Neural progenitor cell (in vitro differentiated cells): ENCODE results near the gene GCKR. TPM values are rescaled to one million over a fixed set of nuclear protein-coding genes. Genes with fewer than 3 reads are reported as not detected.
A peak's percentile ranks its signal among the peaks of the same experiment; 100 is the strongest.

Experiments used
- DNase-seq: peaks from one replicate; pipeline ENCODE4 v3.0.0-alpha.2; 2016; ENCODE audit warnings: low spot score
- H2AFZ ChIP-seq: fragments of 200-600 bp; sonication (generic); replicated peaks from 2 replicates; pipeline ENCODE4 v1.6.1; 2016; ENCODE audit warnings: antibody characterized with exemption
- H3F3A ChIP-seq: fragments of 200-600 bp; sonication (generic); 2 replicates; pipeline ENCODE4 v1.6.1; 2016; ENCODE audit warnings: antibody characterized with exemption, low read depth
- H3K27ac ChIP-seq: fragments of 200-600 bp; sonication (generic); 2 replicates; pipeline ENCODE4 v1.5.1; 2016; ENCODE audit warnings: mild to moderate bottlenecking
- H3K27me3 ChIP-seq: fragments of 200-600 bp; sonication (generic); 2 replicates; pipeline ENCODE4 v1.6.1; 2016; ENCODE audit warnings: mild to moderate bottlenecking, moderate library complexity
- H3K36me3 ChIP-seq: fragments of 200-600 bp; sonication (generic); 2 replicates; pipeline ENCODE4 v1.5.1; 2016
- H3K4me1 ChIP-seq: fragments of 200-600 bp; sonication (generic); 2 replicates; pipeline ENCODE4 v1.6.1; 2016; ENCODE audit warnings: mixed run types
- H3K4me2 ChIP-seq: fragments of 200-600 bp; sonication (generic); 2 replicates; pipeline ENCODE4 v1.6.1; 2016
- H3K4me3 ChIP-seq: fragments of 200-600 bp; sonication (generic); 2 replicates; pipeline ENCODE4 v1.5.1; 2016
- H3K79me2 ChIP-seq: fragments of 200-600 bp; sonication (generic); 2 replicates; pipeline ENCODE4 v1.6.1; 2016; ENCODE audit warnings: low read depth
- H3K9ac ChIP-seq: fragments of 200-600 bp; sonication (generic); 2 replicates; pipeline ENCODE4 v1.6.1; 2016
- H3K9me3 ChIP-seq: fragments of 200-600 bp; sonication (generic); 2 replicates; pipeline ENCODE4 v1.5.1; 2016; ENCODE audit warnings: low read depth
- H4K20me1 ChIP-seq: fragments of 200-600 bp; sonication (generic); 2 replicates; pipeline ENCODE4 v1.6.1; 2016; ENCODE audit warnings: low read depth
- H3K27ac Mint-ChIP-seq: 3 replicates; pipeline ENCODE4 v1.8.0; 2021; ENCODE audit warnings: mixed read lengths
- H3K27me3 Mint-ChIP-seq: 2 replicates; pipeline ENCODE4 v1.8.0; 2022; ENCODE audit warnings: low read depth, mild to moderate bottlenecking, inconsistent platforms, moderate library complexity, mixed read lengths; ENCODE audit not compliant: insufficient read depth
- H3K36me3 Mint-ChIP-seq: 3 replicates; pipeline ENCODE4 v1.8.0; 2021; ENCODE audit warnings: mixed read lengths
- H3K4me1 Mint-ChIP-seq: 3 replicates; pipeline ENCODE4 v1.8.0; 2021; ENCODE audit warnings: mixed read lengths
- H3K4me3 Mint-ChIP-seq: 3 replicates; pipeline ENCODE4 v1.8.0; 2021; ENCODE audit warnings: mild to moderate bottlenecking, moderate library complexity, mixed read lengths
- H3K9me3 Mint-ChIP-seq: 3 replicates; pipeline ENCODE4 v1.8.0; 2020; ENCODE audit warnings: mixed read lengths
- EZH2 ChIP-seq: fragments of 200-600 bp; sonication (generic); IDR thresholded peaks from 2 replicates; pipeline ENCODE4 v1.6.1; 2017; ENCODE audit warnings: antibody characterized with exemption, mild to moderate bottlenecking, moderate library complexity
- EZH2phosphoT487 ChIP-seq: fragments of 200-600 bp; sonication (generic); IDR thresholded peaks from 2 replicates; pipeline ENCODE4 v1.6.1; 2017; ENCODE audit warnings: antibody characterized with exemption
- total RNA-seq: library from RNA; depleted of rRNA; stranded (reverse); fragments of >200 nt; gene quantifications from 2 replicates; pipeline ENCODE4 v1.2.3, GENCODE V29; 2015; ENCODE audit warnings: low replicate concordance
- TF ChIP-seq, protein P1 (sequence below): fragments of 200-600 bp; sonication (generic); IDR thresholded peaks from 2 replicates; pipeline ENCODE4 v1.5.1; 2017; ENCODE audit warnings: antibody characterized with exemption, mild to moderate bottlenecking

Gene GCKR
- total RNA-seq, 1 donor from 2014 or later = not detected

DNA sequence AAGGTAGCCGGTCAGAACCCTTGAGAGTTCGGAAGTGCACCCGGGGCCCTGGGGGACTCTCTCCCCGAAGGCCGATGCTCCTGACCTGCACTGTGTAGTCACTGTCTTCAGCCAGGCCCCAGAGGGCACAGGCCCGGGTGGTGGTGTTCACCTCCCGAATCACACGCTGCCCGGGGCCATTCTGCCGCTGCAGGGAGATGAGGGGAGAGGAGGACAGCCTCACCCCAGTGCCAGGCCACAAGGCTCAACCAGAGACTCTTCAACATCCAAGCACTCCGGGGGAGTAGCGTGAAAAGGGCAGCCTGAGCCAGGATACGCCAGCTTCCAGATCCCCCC lies 2.7 kb upstream of the GCKR start:
- no peak overlapping the region for H3K27ac ChIP-seq
- peak overlapping the region; percentile 95 for H3K4me3 ChIP-seq
- peaks cover 11% of the 10 kb centered on the region for H3F3A ChIP-seq
- no peak for DNase-seq
- H3K4me2 ChIP-seq = peak overlapping the region; percentile 96
- H3K36me3 Mint-ChIP-seq = peaks cover 6% of the 10 kb centered on the region
- H3K79me2 ChIP-seq = no peaks in the 10 kb centered on the region
- H3K9ac ChIP-seq = no peak overlapping the region
- TF ChIP-seq, protein P1, sequence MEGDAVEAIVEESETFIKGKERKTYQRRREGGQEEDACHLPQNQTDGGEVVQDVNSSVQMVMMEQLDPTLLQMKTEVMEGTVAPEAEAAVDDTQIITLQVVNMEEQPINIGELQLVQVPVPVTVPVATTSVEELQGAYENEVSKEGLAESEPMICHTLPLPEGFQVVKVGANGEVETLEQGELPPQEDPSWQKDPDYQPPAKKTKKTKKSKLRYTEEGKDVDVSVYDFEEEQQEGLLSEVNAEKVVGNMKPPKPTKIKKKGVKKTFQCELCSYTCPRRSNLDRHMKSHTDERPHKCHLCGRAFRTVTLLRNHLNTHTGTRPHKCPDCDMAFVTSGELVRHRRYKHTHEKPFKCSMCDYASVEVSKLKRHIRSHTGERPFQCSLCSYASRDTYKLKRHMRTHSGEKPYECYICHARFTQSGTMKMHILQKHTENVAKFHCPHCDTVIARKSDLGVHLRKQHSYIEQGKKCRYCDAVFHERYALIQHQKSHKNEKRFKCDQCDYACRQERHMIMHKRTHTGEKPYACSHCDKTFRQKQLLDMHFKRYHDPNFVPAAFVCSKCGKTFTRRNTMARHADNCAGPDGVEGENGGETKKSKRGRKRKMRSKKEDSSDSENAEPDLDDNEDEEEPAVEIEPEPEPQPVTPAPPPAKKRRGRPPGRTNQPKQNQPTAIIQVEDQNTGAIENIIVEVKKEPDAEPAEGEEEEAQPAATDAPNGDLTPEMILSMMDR = no peak
- TF ChIP-seq EZH2phosphoT487 (no peak), EZH2 (no peak)
- H3K4me3 Mint-ChIP-seq = peak overlapping the region; percentile 83
- no peaks in the 10 kb centered on the region for H3K9me3 ChIP-seq
- H2AFZ ChIP-seq = peak overlapping the region; percentile 100
- H3K9me3 Mint-ChIP-seq = no peaks in the 10 kb centered on the region
- no peaks in the 10 kb centered on the region for H3K4me1 ChIP-seq
- H3K27ac Mint-ChIP-seq = no peak overlapping the region
- no peaks in the 10 kb centered on the region for H4K20me1 ChIP-seq
- H3K4me1 Mint-ChIP-seq = peaks cover 22% of the 10 kb centered on the region
- no peaks in the 10 kb centered on the region for H3K36me3 ChIP-seq
- peaks cover 51% of the 10 kb centered on the region for H3K27me3 ChIP-seq
- H3K27me3 Mint-ChIP-seq = peaks cover 28% of the 10 kb centered on the region

DNA sequence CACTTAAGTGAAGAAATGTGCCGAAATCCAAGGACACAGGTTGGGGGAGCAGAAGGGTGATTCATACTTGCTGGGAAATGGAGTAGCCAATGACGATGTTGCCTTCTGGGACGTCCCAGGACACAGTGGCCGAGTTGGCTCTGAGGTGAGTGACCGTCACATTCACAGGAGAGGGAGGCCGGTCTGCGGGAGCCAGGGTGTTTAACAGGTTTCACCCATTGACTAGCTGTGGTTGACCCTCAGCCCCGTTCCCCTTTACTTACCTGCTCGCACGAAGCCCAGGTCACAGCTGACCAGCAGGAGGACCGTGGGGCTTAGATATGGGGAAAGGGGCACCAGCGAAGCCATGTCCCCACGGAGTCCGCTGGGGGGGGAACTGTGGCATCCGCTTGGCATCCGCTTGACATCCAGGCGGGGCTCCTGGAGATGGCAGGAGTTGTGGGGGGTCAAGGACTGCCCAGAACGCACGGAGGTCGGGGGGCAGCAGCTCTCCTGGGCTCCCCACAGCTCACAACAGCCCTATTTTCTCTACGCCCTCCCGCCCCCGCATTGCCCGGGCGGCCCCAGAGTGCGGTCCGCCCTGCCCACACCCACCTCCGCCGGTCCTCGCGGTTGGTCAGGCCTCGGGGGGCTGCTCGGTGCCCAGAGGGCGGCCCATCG lies 2.2 kb upstream of the GCKR start:
- H2AFZ ChIP-seq = peak overlapping the region; percentile 100
- TF ChIP-seq EZH2phosphoT487 (no peak), EZH2 (no peak)
- TF ChIP-seq, protein P1 = no peak
- peak overlapping the region; percentile 96 for H3K4me2 ChIP-seq
- H3K27ac ChIP-seq = no peak overlapping the region
- Mint-ChIP-seq H3K36me3 (peaks cover 6% of the 10 kb centered on the region), H3K9me3 (no peaks in the 10 kb centered on the region), H3K4me1 (peaks cover 18% of the 10 kb centered on the region), H3K27me3 (peaks cover 28% of the 10 kb centered on the region), H3K4me3 (peak overlapping the region; percentile 83), H3K27ac (no peak overlapping the region)
- no peaks in the 10 kb centered on the region for H4K20me1 ChIP-seq
- no peaks in the 10 kb centered on the region for H3K36me3 ChIP-seq
- H3K4me3 ChIP-seq = peak overlapping the region; percentile 95
- DNase-seq = peak; percentile 42
- H3K27me3 ChIP-seq = peaks cover 54% of the 10 kb centered on the region
- peaks cover 11% of the 10 kb centered on the region for H3F3A ChIP-seq
- no peaks in the 10 kb centered on the region for H3K4me1 ChIP-seq
- peak overlapping the region; percentile 40 for H3K9ac ChIP-seq
- no peaks in the 10 kb centered on the region for H3K9me3 ChIP-seq
- H3K79me2 ChIP-seq = no peaks in the 10 kb centered on the region

DNA sequence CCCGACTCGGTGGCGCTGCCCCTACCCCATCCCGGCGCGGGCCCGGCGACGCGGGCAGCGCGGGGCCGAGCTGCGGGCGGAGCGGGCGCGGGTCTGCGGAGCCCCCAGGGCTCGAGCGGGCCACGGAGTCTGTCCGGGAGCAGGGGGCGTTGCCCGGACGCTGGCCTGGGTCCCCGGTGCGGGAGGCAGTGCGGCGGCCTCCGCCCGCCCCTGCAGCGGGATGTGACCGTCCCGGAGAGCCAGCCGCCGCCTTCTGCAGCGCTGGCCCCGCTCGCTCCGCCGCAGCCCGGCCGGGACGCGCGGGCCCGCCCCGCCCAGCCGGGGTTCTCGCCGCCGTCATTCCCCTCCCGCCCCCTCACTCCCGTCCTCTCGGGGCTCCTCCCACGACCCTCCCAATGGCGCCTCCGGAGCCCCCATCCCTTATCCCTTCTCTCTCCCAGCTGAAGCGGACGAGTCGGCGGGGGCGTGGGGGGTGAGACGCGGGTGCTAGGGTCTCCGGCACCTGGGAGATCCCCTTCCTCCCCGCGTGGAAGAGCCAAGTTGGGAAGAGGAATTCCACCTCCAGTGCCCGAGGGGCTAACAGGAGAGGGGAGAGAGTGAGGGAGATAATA lies 1.6 kb upstream of the GCKR start, which contains the start of gene FNDC4:
FNDC4 (minus strand) TSS at position 257 of the 611 bp plus-strand sequence. CDS start 521 bp downstream, outside the sequence.
- no peaks in the 10 kb centered on the region for H4K20me1 ChIP-seq
- peak within 1 kb of the TSS; percentile 95 for H3K4me3 Mint-ChIP-seq
- H3K9me3 Mint-ChIP-seq = no peaks in the 10 kb centered on the region
- peak within 1 kb of the TSS; percentile 40 for H3K9ac ChIP-seq
- peaks cover 54% of the 10 kb centered on the region for H3K27me3 ChIP-seq
- H3K27ac Mint-ChIP-seq = no peak within 1 kb of the TSS
- TF ChIP-seq, protein P1 = no peak
- no peak for TF ChIP-seq EZH2phosphoT487
- H3K4me3 ChIP-seq = peak within 1 kb of the TSS; percentile 95
- no peaks in the 10 kb centered on the region for H3K79me2 ChIP-seq
- H3K4me2 ChIP-seq = peak within 1 kb of the TSS; percentile 96
- peaks cover 6% of the 10 kb centered on the region for H3K36me3 Mint-ChIP-seq
- H3K9me3 ChIP-seq = no peaks in the 10 kb centered on the region
- H3K36me3 ChIP-seq = no peaks in the 10 kb centered on the region
- DNase-seq = peak; percentile 83
- H3K27ac ChIP-seq = no peak within 1 kb of the TSS
- peak within 1 kb of the TSS; percentile 100 for H2AFZ ChIP-seq
- peaks cover 11% of the 10 kb centered on the region for H3F3A ChIP-seq
- H3K4me1 Mint-ChIP-seq = peaks cover 12% of the 10 kb centered on the region
- H3K27me3 Mint-ChIP-seq = peaks cover 33% of the 10 kb centered on the region
- no peaks in the 10 kb centered on the region for H3K4me1 ChIP-seq
